Body of pancreas (tissue), 4 donors: ENCODE data around the gene ZNF32.

Source experiments
- CTCF ChIP-seq, 7 experiments: fragments of 450-650 bp in 4 of 7; fragments of 200-600 bp in 3 of 7; sonication (generic) in 3 of 7; IDR thresholded peaks; one replicate each; pipeline ENCODE4 v1.5.1; 2016 to 2019; ENCODE audit warnings: antibody characterized with exemption in 7 of 7
- POLR2A ChIP-seq, 3 donors: fragments of 450-650 bp; IDR thresholded peaks; one replicate each; pipeline ENCODE4 v1.6.1; 2016; ENCODE audit warnings: antibody characterized with exemption in 3 of 3, mild to moderate bottlenecking in 2 of 3

GRCh38 chr10:43684292-43684559, 35.5 kb upstream of the ZNF32 start:
- no peak for TF ChIP-seq POLR2A (IDR thresholded peaks at IDR 0.05)
- TF ChIP-seq CTCF (IDR thresholded peaks at IDR 0.05) = no peak
